ENCODE results near the gene HDAC4.

The HDAC4 gene

GRCh38 chr2:239249776-239250175 is 151.0 kb downstream of the HDAC4 start:
- H3K9me3 ChIP-seq (ENCODE audit: control insufficient read depth, insufficient read depth, low read depth, low read length), result no peaks in the 10 kb centered on the region
- ChIA-PET CTCF (no interaction called here), POLR2A (no interaction called here)
- H3K4me3 ChIP-seq (ENCODE audit: low read depth, low read length), result no peak overlapping the region
- no peaks in the 10 kb centered on the region for H3K4me1 ChIP-seq (ENCODE audit: control insufficient read depth, insufficient read depth, low read length)
- no peak overlapping the region for H3K27ac ChIP-seq (ENCODE audit: extremely low read depth, low read depth, low read length)
- H3K36me3 ChIP-seq (ENCODE audit: control insufficient read depth in 2 of 2, insufficient read depth in 1 of 2, low read length in 2 of 2), result no peaks in the 10 kb centered on the region
- TF ChIP-seq ZBTB17 (tag by site-specific recombination; IDR thresholded peaks at IDR 0.05) (no peak), ZNF624 (tag by site-specific recombination; IDR thresholded peaks at IDR 0.05) (no peak), ZNF169 (tag by site-specific recombination; IDR thresholded peaks at IDR 0.05) (no peak), SCRT2 (tag by site-specific recombination; IDR thresholded peaks at IDR 0.05) (no peak), ZNF747 (tag by site-specific recombination; IDR thresholded peaks at IDR 0.05) (no peak), ZNF776 (tag by site-specific recombination; IDR thresholded peaks at IDR 0.05; ENCODE audit: borderline replicate concordance) (no peak), ZNF274 (IDR thresholded peaks at IDR 0.05; ENCODE audit: low read length) (no peak), ZNF274 (tag by site-specific recombination; IDR thresholded peaks at IDR 0.05; ENCODE audit: borderline replicate concordance) (no peak), ZNF16 (tag by site-specific recombination; IDR thresholded peaks at IDR 0.05; ENCODE audit: low read depth) (no peak), ZNF707 (tag by site-specific recombination; IDR thresholded peaks at IDR 0.05) (no peak), ZNF585B (tag by site-specific recombination; IDR thresholded peaks at IDR 0.05) (no peak), ZNF157 (tag by site-specific recombination; IDR thresholded peaks at IDR 0.05) (no peak), ZNF530 (tag by site-specific recombination; IDR thresholded peaks at IDR 0.05; ENCODE audit: low read depth) (no peak), ZNF837 (tag by site-specific recombination; IDR thresholded peaks at IDR 0.05) (no peak), SCRT1 (tag by site-specific recombination; IDR thresholded peaks at IDR 0.05; ENCODE audit: borderline replicate concordance) (no peak)

- ChIA-PET POLR2A (no interaction called here), CTCF (no interaction called here)
- Histone ChIP-seq H3K4me1 (ENCODE audit: control insufficient read depth, insufficient read depth, low read length) (no peaks in the 10 kb centered on the region), H3K36me3 (ENCODE audit: control insufficient read depth in 2 of 2, insufficient read depth in 1 of 2, low read length in 2 of 2) (no peaks in the 10 kb centered on the region), H3K9me3 (ENCODE audit: control insufficient read depth, insufficient read depth, low read depth, low read length) (no peaks in the 10 kb centered on the region), H3K4me3 (ENCODE audit: low read depth, low read length) (no peak overlapping the region), H3K27ac (ENCODE audit: extremely low read depth, low read depth, low read length) (no peak overlapping the region)
- TF ChIP-seq ZIC2 (tag by site-specific recombination; IDR thresholded peaks at IDR 0.05) (no peak), ZNF202 (tag by site-specific recombination; IDR thresholded peaks at IDR 0.05; ENCODE audit: borderline replicate concordance) (no peak), TCF7L2 (IDR thresholded peaks at IDR 0.05; ENCODE audit: borderline replicate concordance, low read depth, low read length) (no peak), ZNF426 (tag by site-specific recombination; IDR thresholded peaks at IDR 0.05) (no peak)
Measured at GRCh38 chr2:239249048-239249447, 151.8 kb downstream of the HDAC4 start.

GRCh38 chr2:239247401-239248245 is 153.2 kb downstream of the HDAC4 start:
- Histone ChIP-seq H3K36me3 (ENCODE audit: control insufficient read depth in 2 of 2, insufficient read depth in 1 of 2, low read length in 2 of 2) (no peaks in the 10 kb centered on the region), H3K27ac (ENCODE audit: extremely low read depth, low read depth, low read length) (no peak overlapping the region), H3K4me1 (ENCODE audit: control insufficient read depth, insufficient read depth, low read length) (no peaks in the 10 kb centered on the region), H3K4me3 (ENCODE audit: low read depth, low read length) (no peak overlapping the region; the same call in 1 of the 2 replicates), H3K9me3 (ENCODE audit: control insufficient read depth, insufficient read depth, low read depth, low read length) (no peaks in the 10 kb centered on the region)
- ChIA-PET CTCF (interaction anchor here (0.6 kb wide), 1 partner anchor 45 kb away, joined by 3 read pairs; no protein-coding TSS in a partner anchor), POLR2A (no interaction called here)
- TF ChIP-seq IKZF3 (tag by site-specific recombination; IDR thresholded peaks at IDR 0.05), result no peak
- TF ChIP-seq ZNF747 (tag by site-specific recombination; IDR thresholded peaks at IDR 0.05), result no peak
- TF ChIP-seq ZNF18 (tag by site-specific recombination; IDR thresholded peaks at IDR 0.05), result no peak
- no peak for TF ChIP-seq ZIC2 (tag by site-specific recombination; IDR thresholded peaks at IDR 0.05)
- TF ChIP-seq KLF9 (tag by site-specific recombination; IDR thresholded peaks at IDR 0.05; ENCODE audit: low read depth), result no peak
- TF ChIP-seq ZNF830 (tag by site-specific recombination; IDR thresholded peaks at IDR 0.05; ENCODE audit: low read depth), result no peak
- TF ChIP-seq ZNF26 (tag by site-specific recombination; IDR thresholded peaks at IDR 0.05), result no peak
- no peak for TF ChIP-seq ZNF211 (tag by site-specific recombination; IDR thresholded peaks at IDR 0.05; ENCODE audit: low read depth)
- TF ChIP-seq ZNF132 (tag by site-specific recombination; IDR thresholded peaks at IDR 0.05; ENCODE audit: borderline replicate concordance), result no peak
- TF ChIP-seq ZNF777 (tag by site-specific recombination; IDR thresholded peaks at IDR 0.05; ENCODE audit: borderline replicate concordance), result no peak
- TF ChIP-seq ZNF473 (tag by site-specific recombination; IDR thresholded peaks at IDR 0.05), result no peak
- TF ChIP-seq ZSCAN23 (tag by site-specific recombination; IDR thresholded peaks at IDR 0.05), result no peak
- no peak for TF ChIP-seq ZFP37 (tag by site-specific recombination; IDR thresholded peaks at IDR 0.05)
- no peak for TF ChIP-seq ZNF514 (tag by site-specific recombination; IDR thresholded peaks at IDR 0.05)
